GM23338 (cell line): Measurements from ENCODE around the gene ENTPD8.
"Not testable (repeated sequence)": the region's sequence is repeated elsewhere in the genome, so short reads cannot be mapped to it uniquely, and the experiment has no call there.

ENCODE experiments used
- CTCF ChIP-seq, 2 experiments: fragments of 200-600 bp in 1 of 2; sonication (generic) in 1 of 2; conservative IDR thresholded peaks; 2 replicates each; pipeline versions ENCODE4 v1.5.1 to v1.6.1; 2016 to 2017; ENCODE audit warnings: antibody characterized with exemption in 2 of 2, low read depth in 2 of 2, mild to moderate bottlenecking in 2 of 2, moderate library complexity in 1 of 2
- EZH2 ChIP-seq: fragments of 200-600 bp; sonication (generic); IDR thresholded peaks from one replicate; pipeline ENCODE4 v1.8.0; 2017; ENCODE audit warnings: antibody characterized with exemption, mild to moderate bottlenecking, low read depth; ENCODE audit not compliant: unreplicated experiment
- JUNB ChIP-seq: IDR thresholded peaks from one replicate; pipeline ENCODE4 v1.6.1; 2016; ENCODE audit warnings: antibody characterized with exemption; ENCODE audit not compliant: unreplicated experiment
- POLR2AphosphoS5 ChIP-seq: IDR thresholded peaks from 2 replicates; pipeline ENCODE4 v1.6.1; 2016; ENCODE audit warnings: antibody characterized with exemption, low read depth
- REST ChIP-seq: IDR thresholded peaks from one replicate; pipeline ENCODE4 v1.6.1; 2018; ENCODE audit warnings: antibody characterized with exemption; ENCODE audit not compliant: unreplicated experiment

GRCh38 chr9:137450539-137451222, 9.5 kb upstream of the ENTPD8 start:
- not testable (repeated sequence) for TF ChIP-seq POLR2AphosphoS5; REST; CTCF (conservative IDR thresholded peaks at IDR 0.05; ENCODE audit: low read depth in 2 of 2); EZH2; JUNB
